Umbilical cord (tissue), 2 donors: Measurements from ENCODE around the gene RAP2B. TPM values are rescaled to one million over a fixed set of nuclear protein-coding genes. Genes with fewer than 3 reads are reported as not detected.

Experiments used
- DNase-seq: peaks from one replicate; pipeline ENCODE4 v3.0.0-alpha.2; 2015; ENCODE audit warnings: low spot score
- total RNA-seq: library from RNA; depleted of rRNA; stranded (reverse); fragments of >200 nt; gene quantifications from one replicate; pipeline ENCODE4 v1.2.3, GENCODE V29; 2014; ENCODE audit warnings: low replicate concordance; ENCODE audit not compliant: insufficient read depth

The RAP2B gene
- total RNA-seq, 1 donor from 2014 or later, result 19.3 TPM

DNA sequence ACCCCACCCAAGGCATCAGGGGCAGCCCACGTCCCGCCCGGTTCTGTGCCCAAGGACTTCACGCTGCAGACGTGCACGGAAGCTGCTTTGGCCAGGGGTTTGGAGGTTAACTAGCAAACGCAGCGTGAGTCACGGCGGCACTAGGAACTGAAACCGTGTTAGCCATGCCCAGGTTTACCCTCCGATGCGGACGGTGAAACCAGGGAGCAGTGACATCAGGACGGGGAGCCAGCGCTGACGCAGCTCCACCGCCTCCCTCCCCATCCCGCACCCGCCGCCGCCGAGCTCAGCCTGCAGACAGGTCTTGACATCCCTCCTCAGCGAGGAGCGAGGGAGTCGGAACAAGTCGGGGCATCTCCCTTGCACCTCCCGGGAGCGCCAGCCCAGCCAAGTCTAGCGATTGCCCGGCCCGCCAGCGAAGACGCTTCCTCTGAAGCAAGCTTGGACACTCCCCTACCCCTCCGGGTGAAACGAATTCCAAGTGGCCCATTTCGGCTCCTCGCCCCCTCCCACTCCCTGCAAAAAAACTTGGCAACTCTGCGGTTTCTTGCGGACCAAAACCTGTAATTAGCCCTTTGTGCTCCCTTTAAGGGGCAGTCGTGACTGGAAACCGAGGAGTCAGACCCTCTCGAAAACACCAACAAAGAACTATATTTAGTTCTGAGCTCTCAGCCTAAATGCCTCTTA is 1.4 kb upstream of the RAP2B start:
- peak; percentile 95 for DNase-seq

DNA sequence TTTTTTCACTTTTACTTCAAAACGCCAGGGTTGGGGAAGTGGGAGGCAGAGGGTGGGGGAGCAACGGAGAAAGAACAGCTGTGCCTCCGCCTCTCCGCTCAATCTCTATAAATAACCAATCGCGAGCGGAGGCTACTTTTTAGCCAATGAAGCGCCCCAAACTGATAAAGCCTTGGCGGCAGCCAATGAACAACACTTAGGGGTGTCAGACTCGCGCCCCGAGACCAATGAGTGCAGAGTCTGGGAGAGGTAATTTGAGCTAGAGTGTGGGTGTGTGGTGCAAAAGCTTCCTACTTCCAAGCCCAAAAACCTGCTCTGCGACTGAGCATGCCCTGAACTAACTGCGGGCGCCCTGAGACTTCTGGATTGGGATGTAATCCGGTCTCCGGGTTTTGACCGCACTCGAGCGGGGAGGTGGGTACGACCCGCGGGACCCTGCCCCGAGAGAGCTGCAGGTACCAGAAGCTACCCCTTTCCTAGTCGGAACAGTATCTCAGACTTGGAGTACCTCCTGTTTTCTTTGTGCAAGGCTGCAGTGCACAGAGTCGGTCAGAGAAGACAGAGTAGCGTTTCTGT is 800 bp upstream of the RAP2B start:
- DNase-seq, result peak; percentile 100

DNA sequence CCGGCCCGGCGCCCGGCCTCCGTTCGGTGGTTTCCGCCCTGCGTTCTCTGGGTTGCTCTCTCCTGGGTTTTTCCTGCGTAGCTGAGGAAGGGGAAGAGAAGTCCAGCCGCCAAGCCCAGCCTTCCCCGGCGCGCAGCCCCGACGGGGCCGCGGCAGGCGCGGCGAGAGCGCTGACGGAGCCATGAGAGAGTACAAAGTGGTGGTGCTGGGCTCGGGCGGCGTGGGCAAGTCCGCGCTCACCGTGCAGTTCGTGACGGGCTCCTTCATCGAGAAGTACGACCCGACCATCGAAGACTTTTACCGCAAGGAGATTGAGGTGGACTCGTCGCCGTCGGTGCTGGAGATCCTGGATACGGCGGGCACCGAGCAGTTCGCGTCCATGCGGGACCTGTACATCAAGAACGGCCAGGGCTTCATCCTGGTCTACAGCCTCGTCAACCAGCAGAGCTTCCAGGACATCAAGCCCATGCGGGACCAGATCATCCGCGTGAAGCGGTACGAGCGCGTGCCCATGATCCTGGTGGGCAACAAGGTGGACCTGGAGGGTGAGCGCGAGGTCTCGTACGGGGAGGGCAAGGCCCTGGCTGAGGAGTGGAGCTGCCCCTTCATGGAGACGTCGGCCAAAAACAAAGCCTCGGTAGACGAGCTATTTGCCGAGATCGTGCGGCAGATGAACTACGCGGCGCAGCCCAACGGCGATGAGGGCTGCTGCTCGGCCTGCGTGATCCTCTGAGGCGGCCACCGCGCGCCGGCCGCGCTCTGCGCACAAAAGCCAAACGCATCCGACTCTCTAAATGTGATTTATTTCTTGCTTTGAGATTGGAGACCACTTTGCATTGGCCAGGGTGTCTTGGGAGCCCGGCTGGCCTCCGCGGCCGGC is 727 bp downstream of the RAP2B start:
- DNase-seq, result peak; percentile 35

DNA sequence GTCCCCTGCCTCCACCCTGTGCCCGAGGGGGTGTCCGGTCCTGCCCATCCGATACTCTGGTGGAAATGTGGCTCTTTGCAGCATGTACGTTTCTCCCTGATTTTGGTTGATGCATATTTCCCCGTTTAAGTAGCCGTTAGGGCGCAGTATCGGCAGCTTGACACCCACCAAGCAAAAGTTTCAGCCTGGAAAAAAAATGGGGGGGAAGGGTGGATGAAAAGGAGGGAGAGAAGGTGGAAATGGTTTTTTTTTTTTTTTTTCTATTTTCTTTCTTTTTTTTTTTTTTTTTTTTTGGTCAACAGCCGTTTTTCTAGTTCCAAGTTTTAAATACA is 1.3 kb downstream of the RAP2B start:
- peak; percentile 55 for DNase-seq

DNA sequence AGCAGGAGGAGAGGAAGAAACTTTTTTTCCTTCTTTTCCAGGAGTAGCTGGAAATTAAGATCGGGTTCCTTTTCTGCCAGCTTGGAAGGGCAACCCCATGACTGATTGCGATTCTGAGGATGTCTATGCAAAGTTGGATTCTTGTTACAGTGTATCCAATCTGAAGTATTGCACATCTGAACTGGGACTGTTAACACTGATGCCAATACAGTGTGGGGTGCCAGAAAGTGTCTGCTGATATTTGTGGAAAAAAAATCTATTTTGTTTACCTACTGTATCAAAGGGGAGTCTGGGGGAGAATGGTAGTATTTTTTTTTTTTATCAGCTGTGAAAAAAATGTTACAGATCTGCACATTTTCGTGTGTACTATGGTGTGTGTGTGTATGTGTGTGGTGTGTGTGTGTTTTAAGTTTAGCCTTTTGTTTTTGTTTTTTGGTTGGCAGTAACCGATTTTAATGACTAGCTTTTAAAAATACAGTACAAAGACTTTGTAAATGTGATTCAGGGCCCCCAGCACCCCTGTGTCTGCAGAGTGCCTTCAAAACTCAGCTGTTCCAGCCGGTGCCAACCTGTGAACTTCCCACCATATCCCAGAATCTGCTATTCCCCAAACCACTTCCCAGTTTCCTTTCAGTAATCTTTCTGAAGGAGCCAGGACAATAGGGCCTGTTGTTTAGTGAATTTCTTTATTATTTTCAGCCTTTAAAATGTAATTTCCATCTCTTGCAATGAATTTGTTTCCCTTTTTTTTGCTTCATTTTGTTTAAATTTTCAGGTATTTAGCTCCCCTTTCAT is 1.9 kb downstream of the RAP2B start:
- peak; percentile 38 for DNase-seq

DNA sequence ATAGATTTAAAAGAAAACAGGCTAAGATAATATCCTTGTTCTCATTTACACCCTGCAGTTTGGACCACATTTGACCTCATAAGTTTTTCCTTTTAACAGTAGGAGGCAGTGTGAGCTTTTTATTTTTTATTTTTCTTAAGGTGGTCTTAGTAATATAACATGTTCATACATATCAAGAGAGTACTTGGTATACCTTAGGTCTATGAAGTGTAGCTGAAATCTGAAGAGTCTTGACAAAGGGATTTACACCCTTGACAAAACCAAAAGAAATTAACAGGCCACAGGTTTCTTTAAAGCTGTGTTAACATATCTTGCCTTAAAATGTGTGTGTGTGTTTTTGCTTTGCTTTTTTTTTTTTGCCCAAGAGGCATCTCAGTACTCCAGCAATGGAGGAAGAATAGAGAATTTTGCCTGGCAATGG is 3.2 kb downstream of the RAP2B start:
- peak; percentile 40 for DNase-seq

DNA sequence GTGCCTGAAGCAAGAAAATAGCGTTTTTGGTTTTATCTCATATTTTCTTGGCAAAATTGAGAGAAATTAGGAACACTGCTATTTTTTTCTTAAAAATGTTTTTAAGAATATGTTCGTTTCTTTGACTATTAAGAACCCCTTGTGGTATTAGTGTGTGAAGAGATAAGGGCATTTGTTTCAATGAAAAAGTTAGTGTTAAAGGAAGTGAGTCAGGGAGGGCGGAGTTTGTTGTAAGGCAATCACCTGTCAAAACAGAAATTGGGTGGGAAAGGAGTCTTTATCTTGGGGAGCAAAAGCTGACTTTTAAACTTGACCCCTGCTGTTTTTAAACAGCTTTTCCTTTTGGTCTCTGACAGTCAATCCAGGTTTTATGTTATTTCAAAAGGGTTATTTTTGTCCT is 4.2 kb downstream of the RAP2B start:
- DNase-seq, result no peak

DNA sequence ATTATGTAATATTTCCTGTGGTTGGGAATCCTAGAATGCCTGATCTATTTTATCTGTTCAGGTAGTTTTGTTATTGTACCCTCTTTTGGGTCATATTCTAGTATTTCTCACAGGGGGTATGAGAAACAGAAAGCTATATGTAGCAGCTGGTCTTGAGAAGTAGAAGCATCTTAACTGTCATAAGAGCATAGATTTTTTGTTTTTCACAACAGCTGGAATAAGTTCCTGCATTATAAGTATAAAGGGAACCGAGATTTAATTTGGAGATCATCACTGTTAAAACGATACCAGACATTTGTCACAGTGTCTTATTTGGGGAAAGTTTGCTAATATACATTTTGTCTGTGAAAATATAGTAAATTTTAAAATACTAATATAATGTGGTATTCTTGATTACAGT is 4.8 kb downstream of the RAP2B start:
- no peak for DNase-seq

DNA sequence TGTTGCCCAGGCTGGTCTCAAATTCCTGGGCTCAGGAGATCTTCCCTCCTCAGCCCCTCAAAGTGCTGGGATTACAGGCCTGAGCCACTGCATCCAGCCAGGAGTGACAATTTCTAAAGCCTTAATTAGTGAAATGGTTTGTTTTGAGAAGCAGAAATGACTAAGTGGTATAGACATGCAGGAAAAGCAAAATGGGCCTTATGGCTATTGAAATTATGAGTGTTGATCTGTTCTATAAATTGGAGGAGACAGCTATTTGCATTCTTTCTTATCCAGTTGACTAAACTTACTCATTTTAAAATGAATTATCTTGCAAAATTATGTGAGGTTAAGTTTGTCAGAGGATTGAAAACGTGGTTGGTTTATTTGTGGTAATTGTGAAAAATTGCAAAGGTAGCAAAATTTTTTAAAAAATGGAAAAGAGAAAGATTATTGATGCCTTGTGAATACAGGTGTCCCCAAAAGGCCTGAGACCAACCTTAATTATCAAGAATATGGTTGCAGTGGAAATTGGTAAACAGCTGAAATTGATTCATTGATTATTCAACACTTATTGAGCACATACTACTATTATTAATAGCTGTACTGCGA is 7.9 kb downstream of the RAP2B start:
- no peak for DNase-seq

DNA sequence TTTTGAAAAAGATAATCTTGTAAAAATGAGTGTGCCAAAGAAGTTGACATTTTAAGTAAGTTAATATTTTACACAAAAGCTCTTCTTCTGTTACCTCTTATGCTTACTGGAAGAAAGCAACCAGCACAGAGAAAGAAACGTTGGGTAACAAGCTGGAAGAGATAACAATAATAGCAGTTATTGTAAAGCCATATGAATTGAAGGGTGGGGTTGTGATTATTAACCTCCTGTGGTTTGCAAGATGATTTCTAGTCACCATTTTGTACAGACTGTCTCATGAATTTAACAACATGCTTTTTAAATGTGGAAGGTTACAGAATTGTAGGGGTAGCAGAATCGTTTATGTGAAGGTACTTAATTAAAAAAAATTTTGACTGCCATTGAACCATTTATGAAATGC is 9.2 kb downstream of the RAP2B start:
- no peak for DNase-seq

DNA sequence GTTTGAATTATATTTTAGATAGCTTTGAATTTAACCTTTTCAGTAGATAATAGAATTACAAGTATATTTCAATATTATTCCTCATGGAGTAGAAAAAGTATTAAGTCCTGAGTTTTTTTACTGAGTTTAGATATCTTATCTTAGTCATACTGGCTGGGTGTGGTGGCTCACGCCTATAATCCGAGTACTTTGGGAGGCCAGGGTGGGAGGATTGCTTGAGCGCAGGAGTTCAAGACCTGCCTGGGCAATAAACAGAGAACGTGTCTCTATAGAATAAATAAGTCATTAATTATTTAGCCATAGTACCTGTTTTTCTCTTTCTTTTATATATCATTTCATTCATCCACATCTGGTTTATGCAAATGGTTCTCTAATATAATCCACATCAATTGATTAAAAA is 9.9 kb downstream of the RAP2B start:
- no peak for DNase-seq

DNA sequence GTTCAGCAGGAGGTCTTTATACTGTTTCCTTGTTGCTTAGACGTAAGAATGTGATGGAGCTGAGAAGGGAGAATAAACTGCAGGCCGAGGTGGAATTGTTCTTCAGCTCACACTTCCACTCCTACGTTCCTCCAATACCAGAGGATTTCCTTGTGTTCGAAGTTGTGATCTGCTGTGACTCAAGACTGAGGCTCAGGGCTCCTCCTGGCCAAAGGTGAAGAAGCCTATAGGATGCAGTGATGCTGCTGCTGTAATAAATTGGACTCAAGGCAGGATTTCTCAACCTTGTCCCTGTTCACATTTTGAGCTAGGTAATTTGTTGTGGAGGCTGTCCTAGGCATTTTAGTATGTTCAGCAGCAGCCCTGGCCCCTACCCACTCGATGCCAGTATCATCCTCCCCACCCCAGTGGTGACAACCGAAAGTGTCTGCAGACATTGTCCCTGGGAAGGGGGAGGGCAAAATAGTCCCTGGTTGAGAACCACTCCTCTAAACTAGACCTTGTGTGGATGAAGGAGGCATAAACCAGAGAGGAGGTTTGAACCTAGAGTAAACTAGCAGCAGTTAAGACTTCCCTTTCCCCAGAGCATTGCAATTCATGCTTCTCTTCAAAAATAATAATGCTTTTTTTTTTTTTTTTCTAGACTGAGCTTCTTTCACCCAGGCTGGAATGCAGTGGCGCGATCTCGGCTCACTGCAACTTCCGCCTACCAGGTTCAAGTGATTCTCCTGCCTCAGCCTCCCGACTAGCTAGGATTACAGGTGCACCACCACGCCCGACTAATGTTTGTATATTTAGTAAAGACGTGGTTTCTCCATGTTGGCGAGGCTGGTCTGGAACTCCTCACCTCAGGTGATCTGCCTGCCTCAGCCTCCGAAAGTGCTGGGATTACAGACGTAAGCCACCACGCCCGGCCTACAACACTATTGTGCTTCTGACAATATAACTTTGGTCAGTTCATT is 11.1 kb downstream of the RAP2B start:
- no peak for DNase-seq

DNA sequence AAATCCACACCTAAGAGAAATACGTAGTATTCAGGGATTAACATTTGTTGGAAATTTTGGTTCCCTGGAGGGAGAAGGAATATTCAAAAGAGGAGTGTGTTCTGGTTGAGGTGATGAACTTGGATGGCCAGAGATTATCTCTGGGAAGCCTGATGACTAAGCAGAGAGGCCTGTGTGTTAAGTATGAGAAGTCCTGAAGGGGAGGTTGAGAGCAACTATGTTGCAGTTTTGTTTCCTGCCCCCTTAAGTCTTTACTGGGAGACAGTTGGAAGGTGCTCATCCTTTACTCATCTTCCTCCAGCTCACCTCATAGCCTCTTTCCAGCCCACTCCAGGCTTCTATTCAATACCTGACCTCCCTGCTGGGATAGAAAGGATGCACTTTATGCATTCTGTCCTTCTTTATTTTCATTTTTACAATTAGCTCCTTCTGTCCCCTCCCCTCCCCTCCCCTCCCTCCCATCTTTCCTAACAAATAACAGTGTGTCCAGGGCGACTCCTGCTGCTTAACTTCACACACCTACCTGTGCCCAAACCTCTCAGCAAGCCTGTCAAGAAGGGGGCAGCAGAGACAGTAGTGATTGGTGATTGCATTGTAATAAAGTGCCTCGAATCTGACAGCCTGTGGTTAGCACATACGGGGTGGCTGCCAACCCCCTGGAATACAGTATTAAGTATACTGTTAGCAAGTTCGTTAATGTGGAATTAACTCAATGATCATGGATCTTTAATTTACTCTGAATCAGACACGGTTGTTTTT is 11.9 kb downstream of the RAP2B start:
- no peak for DNase-seq

DNA sequence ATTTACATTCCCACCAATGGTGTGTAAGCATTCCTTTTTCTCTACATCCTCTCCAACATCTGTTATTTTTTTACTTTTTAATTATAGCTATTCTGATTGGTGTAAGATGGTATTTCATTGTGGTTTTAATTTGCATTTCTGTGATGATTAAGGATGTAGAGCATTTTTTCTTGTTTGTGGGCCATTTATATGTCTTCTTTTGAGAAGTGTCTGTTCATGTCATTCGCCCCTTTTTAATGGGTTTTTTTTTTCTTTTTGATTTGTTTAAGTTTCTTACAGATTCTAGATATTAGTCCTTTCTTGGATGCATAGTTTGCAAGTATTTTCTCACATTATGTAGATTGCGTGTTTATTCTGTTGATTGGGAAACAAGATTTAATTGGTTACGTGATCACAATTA is 14.2 kb downstream of the RAP2B start:
- no peak for DNase-seq

DNA sequence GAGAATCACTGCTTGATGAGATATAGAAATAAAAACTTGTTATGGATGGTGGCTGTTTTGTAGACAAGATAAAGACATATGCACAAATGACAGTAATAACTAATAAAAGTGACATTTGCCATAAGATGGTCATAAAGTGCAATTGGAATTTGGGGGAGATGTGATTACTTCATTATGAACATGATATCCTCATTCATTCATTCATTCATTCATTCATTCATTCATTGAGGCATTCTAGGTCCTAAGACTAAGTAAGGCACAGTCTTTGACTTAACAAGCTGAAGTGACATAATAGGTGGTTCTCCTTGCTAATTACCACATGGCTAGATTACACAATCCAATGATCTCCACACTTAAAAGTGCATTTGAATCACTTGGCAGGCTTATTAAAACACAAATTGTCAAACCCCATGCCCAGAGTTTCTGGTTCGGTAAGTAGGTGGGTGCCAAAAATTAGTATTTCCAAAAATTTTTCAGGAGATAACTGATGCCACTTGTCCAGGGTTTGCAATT is 18.9 kb downstream of the RAP2B start:
- DNase-seq, result no peak

DNA sequence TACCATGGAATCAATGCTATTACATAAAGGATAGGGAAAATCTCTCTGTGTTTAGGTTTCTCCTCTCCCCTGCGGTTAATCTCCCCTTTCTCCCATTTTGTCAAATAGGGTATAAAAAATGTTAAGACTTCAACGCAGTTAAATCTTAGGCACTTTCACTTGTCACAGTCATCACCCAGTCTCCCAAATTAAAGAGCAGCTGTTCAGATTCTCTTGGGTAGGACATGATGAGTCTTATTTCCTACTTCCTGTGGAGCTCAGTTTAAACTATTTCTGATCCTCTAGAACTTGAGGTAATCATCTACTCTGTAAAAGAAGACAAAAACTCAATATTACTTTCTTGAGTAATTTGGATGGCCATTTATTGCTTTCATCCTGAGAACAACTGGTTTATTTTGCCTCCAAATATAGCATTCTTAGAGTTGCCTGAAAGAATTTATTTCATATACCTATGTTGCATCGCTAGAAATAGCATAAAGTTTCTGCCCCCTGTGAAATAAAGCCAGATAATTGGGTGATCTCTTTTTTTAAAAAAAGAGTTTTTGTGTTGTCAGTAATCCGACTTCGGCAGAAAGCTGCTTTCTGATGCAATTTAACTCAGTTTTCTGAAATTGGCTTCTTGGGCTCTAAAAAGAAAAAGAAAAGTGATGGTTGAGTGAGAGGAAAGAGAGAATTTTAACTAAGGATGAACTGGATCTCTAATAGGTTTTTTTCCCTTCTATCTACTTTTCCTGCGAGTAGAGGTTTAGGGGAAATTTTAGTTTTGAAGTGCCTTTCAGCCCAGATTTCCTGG is 20.7 kb downstream of the RAP2B start:
- no peak for DNase-seq

DNA sequence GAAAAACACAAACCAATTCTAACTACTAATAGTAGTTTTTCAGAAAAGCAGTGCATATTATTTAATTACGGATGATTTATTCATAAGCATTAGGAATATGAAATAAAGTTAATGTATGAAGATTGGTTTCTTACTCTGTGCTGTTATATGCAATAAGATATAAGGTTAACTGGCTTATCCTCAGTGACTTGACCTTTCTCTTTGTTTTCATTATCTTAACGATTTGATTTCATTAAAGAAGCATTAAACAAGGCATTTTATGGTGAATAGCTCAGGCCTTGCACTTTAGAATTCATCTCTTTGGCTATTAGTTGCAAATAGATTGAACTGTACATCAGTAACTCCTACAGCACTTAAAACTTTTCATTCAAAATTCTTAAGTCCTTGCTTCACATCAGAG is 28.9 kb downstream of the RAP2B start:
- no peak for DNase-seq

DNA sequence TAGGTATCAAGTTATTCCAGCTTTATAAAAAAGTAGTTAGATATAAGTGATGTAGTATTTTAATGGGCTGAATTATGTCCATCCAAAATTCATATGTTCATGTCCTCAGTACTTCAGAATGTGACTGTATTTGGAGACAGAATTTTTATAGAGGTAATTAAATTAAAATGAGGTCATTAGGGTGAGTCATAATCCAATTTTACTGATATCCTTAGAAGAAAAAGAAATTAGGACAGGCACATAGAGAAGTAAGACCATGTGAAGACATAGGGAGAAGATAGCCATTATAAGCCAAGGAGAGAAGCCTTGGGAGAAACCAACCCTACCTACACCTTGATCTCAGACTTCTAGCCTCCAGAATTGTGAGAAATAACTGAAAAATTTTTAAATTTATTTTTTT is 30.3 kb downstream of the RAP2B start:
- DNase-seq, result no peak
